CD4-positive, alpha-beta T cell treated with Interleukin-4 for 1 hour (primary cell): ENCODE measurements around the gene USP9Y.

Source experiments
- DNase-seq, 2 donors: peaks; one replicate each; pipeline ENCODE4 v3.0.0-alpha.2; 2020 to 2022

Gene USP9Y

GRCh38 chrY:12765976-12766375, 64.9 kb downstream of the USP9Y start:
- no peak for DNase-seq

- DNase-seq: no peak
These were observed 83.5 kb downstream of the USP9Y start for GRCh38 chrY:12784521-12784920.

- no peak for DNase-seq
These were observed 93.0 kb downstream of the USP9Y start for GRCh38 chrY:12793999-12794398.

- DNase-seq: no peak
These were observed 107.0 kb downstream of the USP9Y start for GRCh38 chrY:12808046-12808445.

- no peak for DNase-seq
These were observed 108.0 kb downstream of the USP9Y start for GRCh38 chrY:12809034-12809433.

- no peak for DNase-seq
These were observed 122.4 kb downstream of the USP9Y start for GRCh38 chrY:12823408-12823807.

- DNase-seq: no peak
These were observed 125.8 kb downstream of the USP9Y start for GRCh38 chrY:12826791-12827190.

- no peak for DNase-seq
These were observed 132.3 kb downstream of the USP9Y start for GRCh38 chrY:12833284-12833683.

- no peak for DNase-seq
These were observed 136.5 kb downstream of the USP9Y start for GRCh38 chrY:12837550-12837949.

- DNase-seq: no peak
These were observed 140.3 kb downstream of the USP9Y start for GRCh38 chrY:12841368-12841767.

- DNase-seq: no peak
These were observed 145.8 kb downstream of the USP9Y start for GRCh38 chrY:12846793-12847192.

GRCh38 chrY:12855791-12856275, 154.8 kb downstream of the USP9Y start:
- no peak for DNase-seq

GRCh38 chrY:12867960-12868359, 166.9 kb downstream of the USP9Y start:
- no peak for DNase-seq

GRCh38 chrY:12896973-12897372, 195.9 kb downstream of the USP9Y start:
- no peak for DNase-seq

GRCh38 chrY:12898604-12899003, 197.6 kb downstream of the USP9Y start:
- DNase-seq: no peak

- DNase-seq: peak in 1 of 2 donors; percentile 94
These were observed 203.8 kb downstream of the USP9Y start, which contains the start of gene DDX3Y for GRCh38 chrY:12904618-12905516. DDX3Y (plus strand) TSS chrY:12904868; CDS start chrY:12904937, 69 bp downstream.

- peak in 1 of 2 donors; percentile 78 for DNase-seq
These were observed 204.5 kb downstream of the USP9Y start for GRCh38 chrY:12905517-12905872.

GRCh38 chrY:12905895-12906294, 204.9 kb downstream of the USP9Y start:
- no peak for DNase-seq
